WTC11 (cell line): ENCODE results near the gene WDR19. TPM values are rescaled to one million over a fixed set of nuclear protein-coding genes. Genes with fewer than 3 reads are reported as not detected.

Experiments
- ATAC-seq: fragments of 200-7000 bp; cut with Tn5 transposase; 2 replicates; pipeline ENCODE4 v1.10.0; 2021; ENCODE audit warnings: mild to moderate bottlenecking, moderate library complexity
- CTCF ChIA-PET: fragments of 300-600 bp; sonication (Branson Sonifier 250); formaldehyde crosslinking; loops from one replicate; lab custom pipeline; 2021; ENCODE audit warnings: antibody characterized with exemption; lab: Charles Lee
- POLR2A ChIA-PET: fragments of 350-600 bp; sonication (Branson Sonifier 250); formaldehyde crosslinking; loops from one replicate; lab custom pipeline; 2021; ENCODE audit warnings: antibody characterized with exemption; lab: Charles Lee
- DNase-seq: peaks from one replicate; pipeline ENCODE4 v3.0.0; 2021; ENCODE audit warnings: low spot score
- H3K27ac Mint-ChIP-seq: 2 replicates; pipeline ENCODE4 v1.8.0; 2021; ENCODE audit warnings: mixed read lengths
- H3K27me3 Mint-ChIP-seq: 2 replicates; pipeline ENCODE4 v1.8.0; 2021; ENCODE audit warnings: low read depth, mild to moderate bottlenecking, moderate library complexity, mixed read lengths
- H3K36me3 Mint-ChIP-seq: 2 replicates; pipeline ENCODE4 v1.8.0; 2021; ENCODE audit warnings: mixed read lengths
- H3K4me1 Mint-ChIP-seq: 2 replicates; pipeline ENCODE4 v1.8.0; 2022; ENCODE audit warnings: mixed read lengths
- H3K4me3 Mint-ChIP-seq: 2 replicates; pipeline ENCODE4 v1.8.0; 2021; ENCODE audit warnings: mild to moderate bottlenecking, moderate library complexity, mixed read lengths
- H3K9me3 Mint-ChIP-seq: 2 replicates; pipeline ENCODE4 v1.8.0; 2021; ENCODE audit warnings: mixed read lengths
- ATF6 ChIP-seq: sonication (generic); formaldehyde crosslinking; IDR thresholded peaks from 2 replicates; pipeline ENCODE4 v1.8.1; 2023; ENCODE audit warnings: mild to moderate bottlenecking, missing genetic modification reagents
- GABPB1 ChIP-seq: sonication (generic); formaldehyde crosslinking; IDR thresholded peaks from 2 replicates; pipeline ENCODE4 v1.8.1; 2023; ENCODE audit warnings: mild to moderate bottlenecking, missing genetic modification reagents
- IRF1 ChIP-seq: sonication (generic); formaldehyde crosslinking; IDR thresholded peaks from 2 replicates; pipeline ENCODE4 v1.8.0; 2023; ENCODE audit warnings: missing genetic modification reagents
- MAX ChIP-seq: sonication (generic); formaldehyde crosslinking; IDR thresholded peaks from 2 replicates; pipeline ENCODE4 v1.8.0; 2022; ENCODE audit warnings: mild to moderate bottlenecking, missing genetic modification reagents
- NR3C1 ChIP-seq: sonication (generic); formaldehyde crosslinking; conservative IDR thresholded peaks from 2 replicates; pipeline ENCODE4 v1.8.1; 2023; ENCODE audit warnings: low read depth, mild to moderate bottlenecking, missing genetic modification reagents
- RELA ChIP-seq: sonication (generic); formaldehyde crosslinking; IDR thresholded peaks from 2 replicates; pipeline ENCODE4 v1.8.1; 2022; ENCODE audit warnings: missing genetic modification reagents, mild to moderate bottlenecking, borderline replicate concordance
- SOX15 ChIP-seq: fragments of 250-450 bp; sonication (Bioruptor Pico); IDR thresholded peaks from 2 replicates; pipeline ENCODE4 v1.9.0; 2021; ENCODE audit warnings: mild to moderate bottlenecking
- SP1 ChIP-seq: sonication (generic); formaldehyde crosslinking; conservative IDR thresholded peaks from 2 replicates; pipeline ENCODE4 v1.8.1; 2022; ENCODE audit warnings: missing genetic modification reagents
- ZSCAN18 ChIP-seq: fragments of 250-450 bp; sonication (Bioruptor Pico); IDR thresholded peaks from 2 replicates; pipeline ENCODE4 v2.1.2; 2022; ENCODE audit warnings: mild to moderate bottlenecking, moderate library complexity
- total RNA-seq: library from RNA; stranded (reverse); gene quantifications from 3 replicates; pipeline ENCODE4 v1.2.3, GENCODE V29; 2021
- TF ChIP-seq, protein P1 (sequence below): sonication (generic); formaldehyde crosslinking; IDR thresholded peaks from 2 replicates; pipeline ENCODE4 v1.8.0; 2023; ENCODE audit warnings: missing genetic modification reagents, mild to moderate bottlenecking, borderline replicate concordance
- TF ChIP-seq, protein P2 (sequence below): sonication (generic); formaldehyde crosslinking; IDR thresholded peaks from 2 replicates; pipeline ENCODE4 v1.8.1; 2022; ENCODE audit warnings: low read depth, missing genetic modification reagents, borderline replicate concordance
- TF ChIP-seq, protein P3 (sequence below): sonication (generic); formaldehyde crosslinking; IDR thresholded peaks from 2 replicates; pipeline ENCODE4 v1.8.0; 2022; ENCODE audit warnings: missing genetic modification reagents
- TF ChIP-seq, protein P4 (sequence below): fragments of 250-450 bp; sonication (Bioruptor Pico); conservative IDR thresholded peaks from 2 replicates; pipeline ENCODE4 v1.9.0; 2021; ENCODE audit warnings: mild to moderate bottlenecking

The WDR19 gene
- total RNA-seq, 1 experiment from 2014 or later = 23.3 TPM

- TF ChIP-seq, protein P1, sequence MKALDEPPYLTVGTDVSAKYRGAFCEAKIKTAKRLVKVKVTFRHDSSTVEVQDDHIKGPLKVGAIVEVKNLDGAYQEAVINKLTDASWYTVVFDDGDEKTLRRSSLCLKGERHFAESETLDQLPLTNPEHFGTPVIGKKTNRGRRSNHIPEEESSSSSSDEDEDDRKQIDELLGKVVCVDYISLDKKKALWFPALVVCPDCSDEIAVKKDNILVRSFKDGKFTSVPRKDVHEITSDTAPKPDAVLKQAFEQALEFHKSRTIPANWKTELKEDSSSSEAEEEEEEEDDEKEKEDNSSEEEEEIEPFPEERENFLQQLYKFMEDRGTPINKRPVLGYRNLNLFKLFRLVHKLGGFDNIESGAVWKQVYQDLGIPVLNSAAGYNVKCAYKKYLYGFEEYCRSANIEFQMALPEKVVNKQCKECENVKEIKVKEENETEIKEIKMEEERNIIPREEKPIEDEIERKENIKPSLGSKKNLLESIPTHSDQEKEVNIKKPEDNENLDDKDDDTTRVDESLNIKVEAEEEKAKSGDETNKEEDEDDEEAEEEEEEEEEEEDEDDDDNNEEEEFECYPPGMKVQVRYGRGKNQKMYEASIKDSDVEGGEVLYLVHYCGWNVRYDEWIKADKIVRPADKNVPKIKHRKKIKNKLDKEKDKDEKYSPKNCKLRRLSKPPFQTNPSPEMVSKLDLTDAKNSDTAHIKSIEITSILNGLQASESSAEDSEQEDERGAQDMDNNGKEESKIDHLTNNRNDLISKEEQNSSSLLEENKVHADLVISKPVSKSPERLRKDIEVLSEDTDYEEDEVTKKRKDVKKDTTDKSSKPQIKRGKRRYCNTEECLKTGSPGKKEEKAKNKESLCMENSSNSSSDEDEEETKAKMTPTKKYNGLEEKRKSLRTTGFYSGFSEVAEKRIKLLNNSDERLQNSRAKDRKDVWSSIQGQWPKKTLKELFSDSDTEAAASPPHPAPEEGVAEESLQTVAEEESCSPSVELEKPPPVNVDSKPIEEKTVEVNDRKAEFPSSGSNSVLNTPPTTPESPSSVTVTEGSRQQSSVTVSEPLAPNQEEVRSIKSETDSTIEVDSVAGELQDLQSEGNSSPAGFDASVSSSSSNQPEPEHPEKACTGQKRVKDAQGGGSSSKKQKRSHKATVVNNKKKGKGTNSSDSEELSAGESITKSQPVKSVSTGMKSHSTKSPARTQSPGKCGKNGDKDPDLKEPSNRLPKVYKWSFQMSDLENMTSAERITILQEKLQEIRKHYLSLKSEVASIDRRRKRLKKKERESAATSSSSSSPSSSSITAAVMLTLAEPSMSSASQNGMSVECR (CRISPR knock-in tag) = no peak
Observed at GRCh38 chr4:39230462-39230861, 48.1 kb downstream of the WDR19 start (continued).

GRCh38 chr4:39231660-39232059, 49.3 kb downstream of the WDR19 start:
- Mint-ChIP-seq H3K4me1 (no peaks in the 10 kb centered on the region), H3K36me3 (no peaks in the 10 kb centered on the region), H3K9me3 (no peaks in the 10 kb centered on the region), H3K27me3 (no peaks in the 10 kb centered on the region), H3K4me3 (no peak overlapping the region), H3K27ac (no peak overlapping the region)
- ChIA-PET POLR2A (no interaction called here), CTCF (no interaction called here)
- ATAC-seq (no peak), DNase-seq (no peak)
- TF ChIP-seq, protein P2, sequence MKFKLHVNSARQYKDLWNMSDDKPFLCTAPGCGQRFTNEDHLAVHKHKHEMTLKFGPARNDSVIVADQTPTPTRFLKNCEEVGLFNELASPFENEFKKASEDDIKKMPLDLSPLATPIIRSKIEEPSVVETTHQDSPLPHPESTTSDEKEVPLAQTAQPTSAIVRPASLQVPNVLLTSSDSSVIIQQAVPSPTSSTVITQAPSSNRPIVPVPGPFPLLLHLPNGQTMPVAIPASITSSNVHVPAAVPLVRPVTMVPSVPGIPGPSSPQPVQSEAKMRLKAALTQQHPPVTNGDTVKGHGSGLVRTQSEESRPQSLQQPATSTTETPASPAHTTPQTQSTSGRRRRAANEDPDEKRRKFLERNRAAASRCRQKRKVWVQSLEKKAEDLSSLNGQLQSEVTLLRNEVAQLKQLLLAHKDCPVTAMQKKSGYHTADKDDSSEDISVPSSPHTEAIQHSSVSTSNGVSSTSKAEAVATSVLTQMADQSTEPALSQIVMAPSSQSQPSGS (CRISPR knock-in tag) = no peak
- TF ChIP-seq, protein P3, sequence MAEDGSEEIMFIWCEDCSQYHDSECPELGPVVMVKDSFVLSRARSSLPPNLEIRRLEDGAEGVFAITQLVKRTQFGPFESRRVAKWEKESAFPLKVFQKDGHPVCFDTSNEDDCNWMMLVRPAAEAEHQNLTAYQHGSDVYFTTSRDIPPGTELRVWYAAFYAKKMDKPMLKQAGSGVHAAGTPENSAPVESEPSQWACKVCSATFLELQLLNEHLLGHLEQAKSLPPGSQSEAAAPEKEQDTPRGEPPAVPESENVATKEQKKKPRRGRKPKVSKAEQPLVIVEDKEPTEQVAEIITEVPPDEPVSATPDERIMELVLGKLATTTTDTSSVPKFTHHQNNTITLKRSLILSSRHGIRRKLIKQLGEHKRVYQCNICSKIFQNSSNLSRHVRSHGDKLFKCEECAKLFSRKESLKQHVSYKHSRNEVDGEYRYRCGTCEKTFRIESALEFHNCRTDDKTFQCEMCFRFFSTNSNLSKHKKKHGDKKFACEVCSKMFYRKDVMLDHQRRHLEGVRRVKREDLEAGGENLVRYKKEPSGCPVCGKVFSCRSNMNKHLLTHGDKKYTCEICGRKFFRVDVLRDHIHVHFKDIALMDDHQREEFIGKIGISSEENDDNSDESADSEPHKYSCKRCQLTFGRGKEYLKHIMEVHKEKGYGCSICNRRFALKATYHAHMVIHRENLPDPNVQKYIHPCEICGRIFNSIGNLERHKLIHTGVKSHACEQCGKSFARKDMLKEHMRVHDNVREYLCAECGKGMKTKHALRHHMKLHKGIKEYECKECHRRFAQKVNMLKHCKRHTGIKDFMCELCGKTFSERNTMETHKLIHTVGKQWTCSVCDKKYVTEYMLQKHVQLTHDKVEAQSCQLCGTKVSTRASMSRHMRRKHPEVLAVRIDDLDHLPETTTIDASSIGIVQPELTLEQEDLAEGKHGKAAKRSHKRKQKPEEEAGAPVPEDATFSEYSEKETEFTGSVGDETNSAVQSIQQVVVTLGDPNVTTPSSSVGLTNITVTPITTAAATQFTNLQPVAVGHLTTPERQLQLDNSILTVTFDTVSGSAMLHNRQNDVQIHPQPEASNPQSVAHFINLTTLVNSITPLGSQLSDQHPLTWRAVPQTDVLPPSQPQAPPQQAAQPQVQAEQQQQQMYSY = no peak
- TF ChIP-seq ZSCAN18 = no peak
- no peak for TF ChIP-seq SP1
- no peak for TF ChIP-seq NR3C1
- no peak for TF ChIP-seq RELA (CRISPR knock-in tag)
- TF ChIP-seq SOX15 (CRISPR knock-in tag) = no peak
- TF ChIP-seq GABPB1 (CRISPR knock-in tag) = no peak
- TF ChIP-seq MAX (CRISPR knock-in tag) = no peak
- TF ChIP-seq, protein P4, sequence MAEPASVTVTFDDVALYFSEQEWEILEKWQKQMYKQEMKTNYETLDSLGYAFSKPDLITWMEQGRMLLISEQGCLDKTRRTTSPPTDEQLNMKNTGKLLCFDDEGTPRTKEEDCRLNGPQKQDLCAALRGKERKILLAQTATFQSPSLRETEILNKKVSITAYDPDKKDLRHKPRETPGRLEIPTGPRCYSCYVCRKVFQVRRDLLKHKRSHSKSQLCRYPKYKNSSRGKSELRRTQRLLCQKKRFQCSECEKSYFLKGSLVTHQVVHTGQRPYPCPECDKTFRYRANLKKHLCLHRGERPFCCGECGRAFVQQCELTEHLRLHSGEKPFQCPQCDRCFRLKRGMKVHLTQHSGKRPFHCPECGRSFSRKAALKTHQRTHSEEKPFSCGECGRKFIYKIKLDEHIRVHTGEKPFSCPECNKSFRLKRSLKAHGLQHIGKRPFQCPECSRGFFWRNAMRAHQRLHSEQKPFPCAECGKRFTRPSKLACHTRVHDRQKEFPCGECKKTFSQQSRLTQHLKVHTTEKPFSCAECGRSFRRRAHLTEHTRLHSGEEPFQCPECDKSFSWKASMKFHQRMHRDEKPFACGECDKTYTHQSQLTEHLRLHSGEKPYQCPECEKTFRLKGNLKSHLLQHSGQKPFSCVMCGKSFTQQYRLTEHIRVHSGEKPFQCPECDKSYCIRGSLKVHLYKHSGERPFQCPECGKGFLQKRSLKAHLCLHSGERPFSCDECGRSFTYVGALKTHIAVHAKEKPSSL (CRISPR knock-in tag) = no peak
- TF ChIP-seq IRF1 = no peak
- no peak for TF ChIP-seq ATF6 (CRISPR knock-in tag)
